PFSK-1 (cell line): Measurements from ENCODE around the gene CATSPER4.

Source experiments
- FOXP2 ChIP-seq: optimal IDR thresholded peaks from 2 replicates; pipeline ENCODE3; 2011; ENCODE audit warnings: borderline replicate concordance, control low read depth, inconsistent platforms; ENCODE audit not compliant: insufficient read depth; ENCODE audit errors: extremely low read length, extremely low read depth
- POLR2AphosphoS5 ChIP-seq: IDR thresholded peaks from 2 replicates; pipeline ENCODE4 v1.6.1; 2012; ENCODE audit warnings: low read depth, mild to moderate bottlenecking, control low read depth, low read length, moderate library complexity
- SIN3A ChIP-seq: IDR thresholded peaks from 2 replicates; pipeline ENCODE4 v1.6.1; 2012; ENCODE audit warnings: mild to moderate bottlenecking, low read length, moderate library complexity, borderline replicate concordance; ENCODE audit not compliant: insufficient read depth
- TAF1 ChIP-seq: IDR thresholded peaks from 2 replicates; pipeline ENCODE4 v1.6.1; 2012; ENCODE audit warnings: low read length, control low read depth, borderline replicate concordance; ENCODE audit not compliant: insufficient read depth
- TF ChIP-seq, protein P1 (sequence below), 2 experiments: IDR thresholded peaks; 2 replicates each; pipeline versions ENCODE4 v1.6.1 to v1.8.0; 2011 to 2012; ENCODE audit warnings: low read depth in 2 of 2, low read length in 2 of 2, control low read depth in 1 of 2, inconsistent platforms in 1 of 2, mild to moderate bottlenecking in 1 of 2, moderate library complexity in 1 of 2; ENCODE audit not compliant: insufficient read depth in 1 of 2

Gene CATSPER4

DNA sequence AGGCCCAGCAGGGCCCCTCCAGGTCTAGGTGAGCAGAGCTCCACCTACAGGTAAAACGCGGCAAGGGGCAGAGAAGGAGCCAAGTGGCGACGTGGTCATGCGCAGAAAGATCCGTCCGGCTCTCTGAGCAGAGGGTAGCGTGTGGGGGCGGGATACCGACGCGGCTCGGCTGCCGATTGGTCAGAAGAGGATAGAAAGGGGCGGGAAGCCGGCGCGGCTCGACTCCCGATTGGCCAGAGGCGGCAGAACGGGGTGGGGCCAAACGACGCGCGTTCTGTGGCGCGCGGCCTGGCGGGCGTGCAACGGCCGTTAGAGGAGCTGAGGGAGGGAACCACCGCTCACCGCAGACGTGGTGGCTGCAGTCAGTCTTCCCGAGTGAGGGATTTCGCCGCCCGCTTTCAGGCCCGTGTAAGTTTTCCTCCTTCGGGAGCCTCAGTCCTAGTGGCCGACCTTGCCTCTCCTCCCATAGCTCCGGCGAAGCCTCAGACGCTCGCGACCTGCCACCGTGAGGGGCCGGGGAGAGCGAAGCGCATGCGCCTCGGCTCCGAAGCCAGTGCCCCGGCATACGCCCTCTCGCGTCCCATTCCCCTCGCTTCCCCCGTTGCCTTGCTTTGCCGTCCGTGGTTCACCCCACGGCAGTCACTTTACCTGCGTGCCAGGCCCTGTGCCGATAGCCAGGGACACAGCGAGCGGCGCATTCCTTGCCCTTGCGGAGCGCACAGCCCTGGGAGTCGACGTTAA is 43.7 kb downstream of the CATSPER4 start, which contains the start of gene CEP85:
TSS of gene CEP85 (plus strand) at position 298 of the 741 bp plus-strand sequence. CDS start 5,584 bp downstream, outside the sequence.
- TF ChIP-seq FOXP2 (peak; percentile 61), POLR2AphosphoS5 (peak; percentile 97), TAF1 (peak; percentile 38; the same call in 1 of the 2 replicates), SIN3A (no peak)
- TF ChIP-seq, protein P1, sequence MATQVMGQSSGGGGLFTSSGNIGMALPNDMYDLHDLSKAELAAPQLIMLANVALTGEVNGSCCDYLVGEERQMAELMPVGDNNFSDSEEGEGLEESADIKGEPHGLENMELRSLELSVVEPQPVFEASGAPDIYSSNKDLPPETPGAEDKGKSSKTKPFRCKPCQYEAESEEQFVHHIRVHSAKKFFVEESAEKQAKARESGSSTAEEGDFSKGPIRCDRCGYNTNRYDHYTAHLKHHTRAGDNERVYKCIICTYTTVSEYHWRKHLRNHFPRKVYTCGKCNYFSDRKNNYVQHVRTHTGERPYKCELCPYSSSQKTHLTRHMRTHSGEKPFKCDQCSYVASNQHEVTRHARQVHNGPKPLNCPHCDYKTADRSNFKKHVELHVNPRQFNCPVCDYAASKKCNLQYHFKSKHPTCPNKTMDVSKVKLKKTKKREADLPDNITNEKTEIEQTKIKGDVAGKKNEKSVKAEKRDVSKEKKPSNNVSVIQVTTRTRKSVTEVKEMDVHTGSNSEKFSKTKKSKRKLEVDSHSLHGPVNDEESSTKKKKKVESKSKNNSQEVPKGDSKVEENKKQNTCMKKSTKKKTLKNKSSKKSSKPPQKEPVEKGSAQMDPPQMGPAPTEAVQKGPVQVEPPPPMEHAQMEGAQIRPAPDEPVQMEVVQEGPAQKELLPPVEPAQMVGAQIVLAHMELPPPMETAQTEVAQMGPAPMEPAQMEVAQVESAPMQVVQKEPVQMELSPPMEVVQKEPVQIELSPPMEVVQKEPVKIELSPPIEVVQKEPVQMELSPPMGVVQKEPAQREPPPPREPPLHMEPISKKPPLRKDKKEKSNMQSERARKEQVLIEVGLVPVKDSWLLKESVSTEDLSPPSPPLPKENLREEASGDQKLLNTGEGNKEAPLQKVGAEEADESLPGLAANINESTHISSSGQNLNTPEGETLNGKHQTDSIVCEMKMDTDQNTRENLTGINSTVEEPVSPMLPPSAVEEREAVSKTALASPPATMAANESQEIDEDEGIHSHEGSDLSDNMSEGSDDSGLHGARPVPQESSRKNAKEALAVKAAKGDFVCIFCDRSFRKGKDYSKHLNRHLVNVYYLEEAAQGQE (IDR thresholded peaks at IDR 0.05; ENCODE audit: insufficient read depth in 1 of 2, low read depth in 2 of 2, low read length in 2 of 2), result no peak

DNA sequence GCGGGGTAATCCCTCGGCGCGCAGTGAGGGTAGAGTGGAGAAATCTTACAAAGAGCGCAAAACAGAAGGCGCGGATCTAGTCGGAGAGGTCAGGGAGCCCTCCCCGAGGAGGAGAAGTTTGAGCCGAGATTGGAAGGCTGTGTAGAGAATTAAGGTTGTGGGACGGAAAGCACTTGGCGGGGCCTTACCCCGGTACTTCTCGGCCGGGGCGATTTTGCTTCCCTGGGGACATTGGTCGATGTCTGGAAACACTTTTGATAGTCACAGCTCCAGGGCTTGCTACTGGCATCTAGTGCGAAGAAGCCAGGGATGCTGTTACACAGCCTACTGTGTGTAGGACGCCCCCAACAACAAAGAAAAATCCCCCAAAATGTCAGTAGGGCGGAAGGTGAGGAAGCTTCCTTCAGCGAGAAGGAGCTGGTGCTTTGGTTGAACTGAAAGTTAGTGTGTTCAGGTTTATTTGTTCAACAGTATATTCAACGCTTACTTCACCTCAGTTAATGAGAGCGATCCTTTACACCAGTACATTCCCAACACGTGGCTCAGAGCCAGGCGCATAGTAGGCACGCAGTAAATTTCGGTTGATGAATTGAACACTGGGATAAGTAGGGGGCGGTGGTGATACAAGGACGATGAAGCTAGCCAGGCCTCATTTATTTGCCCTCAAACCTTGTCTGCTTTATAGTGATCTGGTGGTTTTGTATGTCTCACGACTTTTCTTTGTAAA is 44.4 kb downstream of the CATSPER4 start:
- no peak for TF ChIP-seq FOXP2
- no peak for TF ChIP-seq SIN3A
- no peak for TF ChIP-seq TAF1
- TF ChIP-seq, protein P1 (IDR thresholded peaks at IDR 0.05; ENCODE audit: insufficient read depth in 1 of 2, low read depth in 2 of 2, low read length in 2 of 2), result no peak
- TF ChIP-seq POLR2AphosphoS5, result no peak

DNA sequence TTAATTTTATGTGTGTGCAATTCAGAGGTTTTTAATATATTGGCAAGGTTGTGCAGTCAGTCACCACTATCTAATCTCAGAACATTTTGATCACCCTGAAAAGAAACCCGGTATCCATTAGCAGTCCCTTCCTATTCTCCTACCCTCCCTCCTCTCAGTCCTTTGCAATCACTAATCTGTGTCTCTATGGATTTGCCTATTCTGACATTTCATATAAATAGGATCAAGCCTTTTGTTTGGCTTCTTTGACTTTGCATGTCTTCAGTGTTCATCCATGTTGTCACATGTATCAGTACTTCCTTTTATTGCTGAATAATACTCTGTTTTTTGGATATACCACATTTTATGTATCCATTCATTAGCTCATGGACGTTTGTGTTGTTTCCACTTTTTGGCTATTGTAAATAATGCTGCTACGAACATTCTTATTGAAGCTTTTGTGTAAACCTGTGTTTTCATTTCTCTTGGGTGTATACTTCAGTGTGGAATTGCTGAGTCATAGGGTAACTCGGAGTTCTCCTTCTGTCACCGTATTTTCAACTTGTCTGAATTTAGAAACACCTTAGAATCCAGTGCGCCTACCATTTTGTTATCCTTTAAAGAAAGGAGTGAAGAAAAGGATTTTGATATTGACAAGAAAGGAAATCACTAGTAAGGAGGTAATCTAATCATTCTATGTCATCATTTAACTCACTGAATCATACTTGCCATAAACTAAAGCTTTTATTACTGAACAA is 47.0 kb downstream of the CATSPER4 start:
- no peak for TF ChIP-seq TAF1
- TF ChIP-seq FOXP2, result no peak
- TF ChIP-seq, protein P1 (IDR thresholded peaks at IDR 0.05; ENCODE audit: insufficient read depth in 1 of 2, low read depth in 2 of 2, low read length in 2 of 2), result no peak
- no peak for TF ChIP-seq POLR2AphosphoS5
- no peak for TF ChIP-seq SIN3A

DNA sequence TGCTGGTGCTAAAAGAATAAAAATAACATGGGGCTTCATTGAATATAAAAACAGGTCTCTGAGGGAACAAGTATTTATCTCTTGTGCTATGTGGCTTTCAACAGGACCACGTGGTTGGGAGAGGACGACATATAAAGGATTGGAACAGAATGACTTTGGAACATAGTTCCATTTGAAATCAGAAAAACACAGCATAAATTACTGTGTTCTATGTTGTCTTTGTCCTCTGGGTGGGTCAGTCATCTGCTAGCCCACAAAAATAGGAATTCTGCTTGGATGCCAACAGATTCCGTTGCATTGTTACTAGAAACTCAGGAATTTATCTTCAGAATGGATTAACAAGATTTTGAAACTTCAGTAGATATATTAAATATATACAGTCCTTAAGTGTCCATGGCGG is 49.5 kb downstream of the CATSPER4 start:
- TF ChIP-seq SIN3A (no peak), POLR2AphosphoS5 (no peak), FOXP2 (no peak), TAF1 (no peak)
- TF ChIP-seq, protein P1 (IDR thresholded peaks at IDR 0.05; ENCODE audit: insufficient read depth in 1 of 2, low read depth in 2 of 2, low read length in 2 of 2), result no peak
